Upper lobe of left lung (tissue), 4 donors: ENCODE data around the gene GTF2F1.

Experiments
- CTCF ChIP-seq, 6 experiments: fragments of 450-650 bp in 4 of 6; fragments of 200-600 bp in 2 of 6; sonication (generic) in 2 of 6; IDR thresholded peaks; one replicate each; pipeline ENCODE4 v1.5.1; 2016 to 2019; ENCODE audit warnings: antibody characterized with exemption in 6 of 6
- POLR2A ChIP-seq, 4 donors: fragments of 450-650 bp; IDR thresholded peaks; one replicate each; pipeline ENCODE4 v1.5.1; 2016 to 2017; ENCODE audit warnings: antibody characterized with exemption in 4 of 4, mild to moderate bottlenecking in 2 of 4
- POLR2AphosphoS5 ChIP-seq, 2 donors: sonication (generic); formaldehyde crosslinking; IDR thresholded peaks; one replicate each; pipeline ENCODE4 v1.5.1; 2017; ENCODE audit warnings: antibody characterized with exemption in 2 of 2

GRCh38 chr19:6423499-6424194 is 30.7 kb upstream of the GTF2F1 start:
- TF ChIP-seq POLR2AphosphoS5 (IDR thresholded peaks at IDR 0.05) (no peak), POLR2A (IDR thresholded peaks at IDR 0.05) (no peak), CTCF (IDR thresholded peaks at IDR 0.05) (no peak)
